HepG2 (cell line): Measurements from ENCODE around the gene SPINDOC. TPM values are rescaled to one million over a fixed set of nuclear protein-coding genes. Genes with fewer than 3 reads are reported as not detected.
A peak's percentile ranks its signal among the peaks of the same experiment; 100 is the strongest.

Source experiments
- CENPX ChIP-seq: sonication (generic); formaldehyde crosslinking; IDR thresholded peaks from 2 replicates; pipeline ENCODE4 v1.9.0; 2021; ENCODE audit warnings: mild to moderate bottlenecking, missing genetic modification reagents, moderate library complexity
- HMGA1 ChIP-seq: sonication (generic); formaldehyde crosslinking; conservative IDR thresholded peaks from 2 replicates; pipeline ENCODE4 v1.4.0; 2020; ENCODE audit warnings: missing genetic modification reagents
- KAT2B ChIP-seq: fragments of 150-350 bp; IDR thresholded peaks from 2 replicates; pipeline ENCODE4 v1.6.1; 2014; ENCODE audit warnings: low read depth, low read length, borderline replicate concordance
- KDM2A ChIP-seq: sonication (generic); formaldehyde crosslinking; IDR thresholded peaks from 2 replicates; pipeline ENCODE4 v1.4.0; 2020; ENCODE audit warnings: low read depth, missing genetic modification reagents, borderline replicate concordance
- MEIS2 ChIP-seq: sonication (generic); formaldehyde crosslinking; IDR thresholded peaks from 2 replicates; pipeline ENCODE4 v1.9.0; 2021; ENCODE audit warnings: mild to moderate bottlenecking, missing genetic modification reagents
- MTA1 ChIP-seq: sonication (generic); formaldehyde crosslinking; IDR thresholded peaks from 2 replicates; pipeline ENCODE4 v1.4.0; 2020; ENCODE audit warnings: missing genetic modification reagents, mild to moderate bottlenecking, borderline replicate concordance
- MZF1 ChIP-seq: sonication (generic); formaldehyde crosslinking; IDR thresholded peaks from 2 replicates; pipeline ENCODE4 v1.8.1; 2023; ENCODE audit warnings: mild to moderate bottlenecking, missing genetic modification reagents, borderline replicate concordance
- NFE2L2 ChIP-seq: fragments of 150-350 bp; IDR thresholded peaks from 2 replicates; pipeline ENCODE4 v1.6.1; 2014; ENCODE audit warnings: low read length
- NFKB2 ChIP-seq: sonication (generic); formaldehyde crosslinking; IDR thresholded peaks from 2 replicates; pipeline ENCODE4 v1.4.0; 2020; ENCODE audit warnings: missing genetic modification reagents, borderline replicate concordance
- SMAD1 ChIP-seq: sonication (generic); formaldehyde crosslinking; IDR thresholded peaks from 2 replicates; pipeline ENCODE4 v1.4.0; 2020; ENCODE audit warnings: missing genetic modification reagents, low read depth, mild to moderate bottlenecking, borderline replicate concordance
- SMARCE1 ChIP-seq: fragments of 450-650 bp; IDR thresholded peaks from 2 replicates; pipeline ENCODE4 v1.6.1; 2017; ENCODE audit warnings: borderline replicate concordance
- SP4 ChIP-seq: sonication (generic); formaldehyde crosslinking; IDR thresholded peaks from 2 replicates; pipeline ENCODE4 v1.8.1; 2023; ENCODE audit warnings: mild to moderate bottlenecking, missing genetic modification reagents
- SRSF1 ChIP-seq: fragments of 200-400 bp; formaldehyde crosslinking; optimal IDR thresholded peaks from 2 replicates; pipeline ENCODE3; 2017; ENCODE audit warnings: mild to moderate bottlenecking, low read depth, low read length, moderate library complexity
- THAP11 ChIP-seq: IDR thresholded peaks from 2 replicates; pipeline ENCODE4 v1.6.1; 2016; ENCODE audit warnings: missing biosample characterization, missing genetic modification reagents
- WIZ ChIP-seq: sonication (generic); formaldehyde crosslinking; IDR thresholded peaks from 2 replicates; pipeline ENCODE4 v1.5.1; 2020; ENCODE audit warnings: mild to moderate bottlenecking, missing genetic modification reagents
- ZFP36L2 ChIP-seq: sonication (generic); formaldehyde crosslinking; IDR thresholded peaks from 2 replicates; pipeline ENCODE4 v1.4.0; 2020; ENCODE audit warnings: missing genetic modification reagents
- ZKSCAN1 ChIP-seq: fragments of 150-350 bp; IDR thresholded peaks from 2 replicates; pipeline ENCODE4 v1.6.1; 2014; ENCODE audit warnings: low read length
- ZNF143 ChIP-seq: sonication (generic); formaldehyde crosslinking; IDR thresholded peaks from 2 replicates; pipeline ENCODE4 v1.4.0; 2020; ENCODE audit warnings: missing genetic modification reagents
- ZNF180 ChIP-seq: sonication (generic); formaldehyde crosslinking; IDR thresholded peaks from 2 replicates; pipeline ENCODE4 v1.4.0; 2020; ENCODE audit warnings: low read depth, missing genetic modification reagents, borderline replicate concordance
- ZNF326 ChIP-seq: sonication (generic); formaldehyde crosslinking; IDR thresholded peaks from 2 replicates; pipeline ENCODE4 v1.4.0; 2020; ENCODE audit warnings: missing genetic modification reagents, borderline replicate concordance
- ZNF430 ChIP-seq: sonication (generic); formaldehyde crosslinking; IDR thresholded peaks from 2 replicates; pipeline ENCODE4 v1.9.0; 2021; ENCODE audit warnings: mild to moderate bottlenecking, missing genetic modification reagents
- ZNF713 ChIP-seq: sonication (generic); formaldehyde crosslinking; IDR thresholded peaks from 2 replicates; pipeline ENCODE4 v1.4.0; 2020; ENCODE audit warnings: mild to moderate bottlenecking, missing genetic modification reagents
- ZSCAN31 ChIP-seq: sonication (generic); formaldehyde crosslinking; IDR thresholded peaks from 2 replicates; pipeline ENCODE4 v1.5.0; 2020; ENCODE audit warnings: low read depth, mild to moderate bottlenecking, missing genetic modification reagents
- polyA plus RNA-seq, 8 experiments: library from polyadenylated mRNA; depleted of rRNA in 3 of 8; stranded (reverse) in 7 of 8; unstranded in 1 of 8; fragments of >200 nt; fragmentation: Illumina TruSeq in 4 of 8; extraction: Trizol in 4 of 8; gene quantifications; 2 replicates each; pipeline versions ENCODE4 v1.2.1 to v1.2.3, GENCODE V29; 2011 to 2016; ENCODE audit warnings: low read depth in 4 of 8, missing spikeins in 1 of 8, mixed read lengths in 1 of 8; ENCODE audit not compliant: insufficient read depth in 1 of 8
- total RNA-seq, 5 experiments: library from RNA; depleted of rRNA; stranded (reverse); fragments of >200 nt; fragmentation: Illumina TruSeq; extraction: Trizol; gene quantifications; 2 replicates each; pipeline ENCODE4 v1.2.3, GENCODE V29; 2016; ENCODE audit warnings: low read depth in 1 of 5
- TF ChIP-seq, protein P1 (sequence below): sonication (generic); formaldehyde crosslinking; IDR thresholded peaks from 2 replicates; pipeline ENCODE4 v1.4.0; 2020; ENCODE audit warnings: missing genetic modification reagents
- TF ChIP-seq, protein P2 (sequence below): sonication (generic); formaldehyde crosslinking; IDR thresholded peaks from 2 replicates; pipeline ENCODE4 v1.8.0; 2022; ENCODE audit warnings: mild to moderate bottlenecking, missing genetic modification reagents, moderate library complexity
- TF ChIP-seq, protein P3 (sequence below): sonication (generic); formaldehyde crosslinking; IDR thresholded peaks from 2 replicates; pipeline ENCODE4 v1.4.0; 2020; ENCODE audit warnings: mild to moderate bottlenecking, missing genetic modification reagents
- TF ChIP-seq, protein P4 (sequence below): sonication (generic); formaldehyde crosslinking; IDR thresholded peaks from 2 replicates; pipeline ENCODE4 v1.5.1; 2020; ENCODE audit warnings: mild to moderate bottlenecking, missing genetic modification reagents

SPINDOC gene
- total and polyA plus RNA-seq, 2 of the 13 experiments (the other 11 are each of a cell fraction or from before 2014, with no cell fraction given): 21.4 to 29.9 TPM

DNA sequence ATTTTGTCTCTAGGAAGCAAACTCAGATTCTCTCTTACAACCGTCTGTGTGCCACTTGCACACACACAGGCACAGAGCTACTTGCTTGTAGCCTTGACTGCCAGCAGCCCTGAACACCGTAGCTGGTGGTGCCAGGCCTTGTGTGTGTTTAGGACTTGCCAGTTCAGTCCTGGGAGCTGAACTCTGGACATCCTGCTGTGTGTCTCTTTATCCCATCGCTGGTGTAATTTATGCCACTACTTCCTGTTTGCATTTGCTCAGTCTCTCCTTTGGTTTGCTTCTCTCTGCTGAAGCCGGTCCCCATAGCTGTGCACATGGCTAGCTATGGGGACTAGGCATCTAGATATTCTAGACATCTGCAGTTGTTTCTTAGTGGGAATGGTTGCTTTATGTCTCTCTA lies 49.7 kb downstream of the SPINDOC start (continued):
- no peak for TF ChIP-seq NFKB2 (CRISPR knock-in tag)
- TF ChIP-seq WIZ (CRISPR knock-in tag): no peak
- TF ChIP-seq, protein P1, sequence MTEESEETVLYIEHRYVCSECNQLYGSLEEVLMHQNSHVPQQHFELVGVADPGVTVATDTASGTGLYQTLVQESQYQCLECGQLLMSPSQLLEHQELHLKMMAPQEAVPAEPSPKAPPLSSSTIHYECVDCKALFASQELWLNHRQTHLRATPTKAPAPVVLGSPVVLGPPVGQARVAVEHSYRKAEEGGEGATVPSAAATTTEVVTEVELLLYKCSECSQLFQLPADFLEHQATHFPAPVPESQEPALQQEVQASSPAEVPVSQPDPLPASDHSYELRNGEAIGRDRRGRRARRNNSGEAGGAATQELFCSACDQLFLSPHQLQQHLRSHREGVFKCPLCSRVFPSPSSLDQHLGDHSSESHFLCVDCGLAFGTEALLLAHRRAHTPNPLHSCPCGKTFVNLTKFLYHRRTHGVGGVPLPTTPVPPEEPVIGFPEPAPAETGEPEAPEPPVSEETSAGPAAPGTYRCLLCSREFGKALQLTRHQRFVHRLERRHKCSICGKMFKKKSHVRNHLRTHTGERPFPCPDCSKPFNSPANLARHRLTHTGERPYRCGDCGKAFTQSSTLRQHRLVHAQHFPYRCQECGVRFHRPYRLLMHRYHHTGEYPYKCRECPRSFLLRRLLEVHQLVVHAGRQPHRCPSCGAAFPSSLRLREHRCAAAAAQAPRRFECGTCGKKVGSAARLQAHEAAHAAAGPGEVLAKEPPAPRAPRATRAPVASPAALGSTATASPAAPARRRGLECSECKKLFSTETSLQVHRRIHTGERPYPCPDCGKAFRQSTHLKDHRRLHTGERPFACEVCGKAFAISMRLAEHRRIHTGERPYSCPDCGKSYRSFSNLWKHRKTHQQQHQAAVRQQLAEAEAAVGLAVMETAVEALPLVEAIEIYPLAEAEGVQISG (CRISPR knock-in tag): 0 out of 2 replicates have a peak, but pooled peaks have one; percentile 47
- TF ChIP-seq ZNF713 (CRISPR knock-in tag): no peak
- no peak for TF ChIP-seq ZKSCAN1
- TF ChIP-seq SRSF1: no peak
- TF ChIP-seq ZNF326 (CRISPR knock-in tag): no peak
- TF ChIP-seq ZNF180: no peak
- TF ChIP-seq, protein P2, sequence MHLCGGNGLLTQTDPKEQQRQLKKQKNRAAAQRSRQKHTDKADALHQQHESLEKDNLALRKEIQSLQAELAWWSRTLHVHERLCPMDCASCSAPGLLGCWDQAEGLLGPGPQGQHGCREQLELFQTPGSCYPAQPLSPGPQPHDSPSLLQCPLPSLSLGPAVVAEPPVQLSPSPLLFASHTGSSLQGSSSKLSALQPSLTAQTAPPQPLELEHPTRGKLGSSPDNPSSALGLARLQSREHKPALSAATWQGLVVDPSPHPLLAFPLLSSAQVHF (CRISPR knock-in tag): no peak
- TF ChIP-seq KAT2B: no peak
- TF ChIP-seq, protein P3, sequence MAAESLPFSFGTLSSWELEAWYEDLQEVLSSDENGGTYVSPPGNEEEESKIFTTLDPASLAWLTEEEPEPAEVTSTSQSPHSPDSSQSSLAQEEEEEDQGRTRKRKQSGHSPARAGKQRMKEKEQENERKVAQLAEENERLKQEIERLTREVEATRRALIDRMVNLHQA (CRISPR knock-in tag): no peak
- no peak for TF ChIP-seq MZF1 (CRISPR knock-in tag)
- TF ChIP-seq KDM2A: 0 out of 2 replicates have a peak, but pooled peaks have one; percentile 25
- no peak for TF ChIP-seq SMARCE1
- no peak for TF ChIP-seq MTA1 (CRISPR knock-in tag)
- no peak for TF ChIP-seq ZNF143 (CRISPR knock-in tag)
- TF ChIP-seq ZFP36L2 (CRISPR knock-in tag): no peak
- no peak for TF ChIP-seq SP4 (CRISPR knock-in tag)
- no peak for TF ChIP-seq SMAD1
- TF ChIP-seq NFE2L2: no peak
- no peak for TF ChIP-seq ZNF430 (CRISPR knock-in tag)
- TF ChIP-seq MEIS2: 0 out of 2 replicates have a peak, but pooled peaks have one; percentile 56
- TF ChIP-seq ZSCAN31 (CRISPR knock-in tag): no peak
- no peak for TF ChIP-seq HMGA1 (CRISPR knock-in tag)
- no peak for TF ChIP-seq CENPX (CRISPR knock-in tag)
- peak; percentile 47; the same call in 1 of the 2 replicates for TF ChIP-seq THAP11 (CRISPR knock-in tag)
- TF ChIP-seq, protein P4, sequence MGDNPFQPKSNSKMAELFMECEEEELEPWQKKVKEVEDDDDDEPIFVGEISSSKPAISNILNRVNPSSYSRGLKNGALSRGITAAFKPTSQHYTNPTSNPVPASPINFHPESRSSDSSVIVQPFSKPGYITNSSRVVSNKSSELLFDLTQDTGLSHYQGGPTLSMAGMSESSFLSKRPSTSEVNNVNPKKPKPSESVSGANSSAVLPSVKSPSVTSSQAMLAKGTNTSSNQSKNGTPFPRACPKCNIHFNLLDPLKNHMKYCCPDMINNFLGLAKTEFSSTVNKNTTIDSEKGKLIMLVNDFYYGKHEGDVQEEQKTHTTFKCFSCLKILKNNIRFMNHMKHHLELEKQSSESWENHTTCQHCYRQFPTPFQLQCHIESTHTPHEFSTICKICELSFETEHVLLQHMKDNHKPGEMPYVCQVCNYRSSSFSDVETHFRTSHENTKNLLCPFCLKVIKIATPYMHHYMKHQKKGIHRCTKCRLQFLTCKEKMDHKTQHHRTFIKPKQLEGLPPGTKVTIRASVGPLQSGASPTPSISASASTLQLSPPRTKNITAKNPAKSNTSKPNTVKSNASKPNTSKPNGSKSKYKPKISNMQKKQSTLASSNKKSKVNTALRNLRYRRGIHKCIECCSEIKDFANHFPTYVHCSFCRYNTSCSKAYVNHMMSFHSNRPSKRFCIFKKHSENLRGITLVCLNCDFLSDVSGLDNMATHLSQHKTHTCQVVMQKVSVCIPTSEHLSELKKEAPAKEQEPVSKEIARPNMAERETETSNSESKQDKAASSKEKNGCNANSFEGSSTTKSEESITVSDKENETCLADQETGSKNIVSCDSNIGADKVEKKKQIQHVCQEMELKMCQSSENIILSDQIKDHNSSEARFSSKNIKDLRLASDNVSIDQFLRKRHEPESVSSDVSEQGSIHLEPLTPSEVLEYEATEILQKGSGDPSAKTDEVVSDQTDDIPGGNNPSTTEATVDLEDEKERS: no peak
